LHCN-M2 (cell line): Measurements from ENCODE around the gene ZNF587. TPM values are rescaled to one million over a fixed set of nuclear protein-coding genes. Genes with fewer than 3 reads are reported as not detected.
A peak's percentile ranks its signal among the peaks of the same experiment; 100 is the strongest.
"Not testable (repeated sequence)": the region's sequence is repeated elsewhere in the genome, so short reads cannot be mapped to it uniquely, and the experiment has no call there.

ENCODE experiments used
- DNase-seq: peaks from one replicate; pipeline ENCODE4 v3.0.0-alpha.2; 2012; ENCODE audit warnings: low read depth
- polyA plus RNA-seq: library from polyadenylated mRNA; unstranded; fragments of >200 nt; gene quantifications from one replicate; pipeline ENCODE4 v1.2.1, GENCODE V29; 2012; ENCODE audit warnings: missing spikeins
- total RNA-seq: library from RNA; depleted of rRNA; stranded (reverse); fragments of >200 nt; gene quantifications from 2 replicates; pipeline ENCODE4 v1.2.3, GENCODE V29; 2014; rRNA removed

ZNF587 gene
- 6.9 and 11.5 TPM in 2 replicates for total RNA-seq
- polyA plus RNA-seq, result 5.9 TPM

DNA sequence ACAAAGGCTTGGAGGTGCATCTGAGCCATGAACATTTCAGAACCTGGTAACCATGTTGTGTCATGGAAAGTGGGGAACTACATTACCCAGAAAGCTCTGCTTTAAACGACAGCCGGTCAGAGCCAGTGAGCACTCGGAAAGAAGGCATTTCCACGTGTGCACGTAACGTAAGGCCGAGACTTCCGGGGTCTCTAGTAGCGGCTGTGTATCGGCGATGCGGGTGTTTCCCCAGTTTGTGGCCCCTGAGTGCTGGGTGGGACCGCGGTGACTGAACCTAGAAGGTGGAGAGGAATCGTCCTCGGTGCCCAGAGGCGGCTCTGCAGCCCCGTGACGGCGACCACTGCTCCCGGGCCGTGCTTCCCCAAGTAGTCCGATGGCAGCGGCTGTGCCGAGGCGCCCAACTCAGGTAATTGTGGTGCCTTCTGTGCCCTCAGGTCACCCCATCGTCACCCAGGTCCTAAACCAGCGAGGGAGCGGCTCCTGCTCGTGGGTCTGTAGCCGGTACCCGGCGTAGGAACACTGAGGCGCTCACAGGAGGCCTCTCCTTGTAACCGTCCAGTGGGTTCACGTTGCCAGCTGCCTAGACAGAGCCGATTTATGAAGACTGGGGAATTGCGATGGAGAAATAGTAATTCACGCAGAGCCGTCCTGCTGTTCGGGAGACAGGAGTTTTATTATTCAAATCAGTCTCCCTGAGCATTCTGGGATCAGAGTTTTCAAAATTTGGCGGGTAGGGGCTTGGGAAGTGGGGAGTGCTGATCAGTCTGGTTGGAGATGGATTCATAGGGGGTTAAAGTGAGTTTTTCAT is at the start of gene ZNF587:
TSS of gene ZNF587 (plus strand) at position 194 of the 808 bp plus-strand sequence. CDS start at position 374, 180 bp downstream.
- DNase-seq, result peak; percentile 85

DNA sequence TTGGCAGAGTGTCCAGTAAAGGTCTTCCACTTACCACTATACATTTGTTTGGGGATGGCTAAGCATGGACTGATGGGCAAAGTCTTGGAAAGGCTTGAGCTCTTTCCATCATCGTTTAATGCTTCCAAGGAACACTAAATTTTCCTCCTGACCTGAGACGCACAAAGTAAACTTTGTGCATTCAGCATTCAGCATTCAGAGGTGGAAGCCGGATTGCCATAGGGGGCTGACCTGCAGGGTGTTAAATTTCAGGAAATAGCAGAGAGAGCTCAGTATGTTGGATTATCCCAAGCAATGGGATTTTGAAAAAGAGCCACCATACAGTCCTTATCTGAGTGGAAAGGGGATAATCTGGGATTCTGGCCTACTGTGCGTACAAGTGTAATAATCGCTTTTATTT is 49.0 kb upstream of the ZNF587 start:
- DNase-seq, result no peak

DNA sequence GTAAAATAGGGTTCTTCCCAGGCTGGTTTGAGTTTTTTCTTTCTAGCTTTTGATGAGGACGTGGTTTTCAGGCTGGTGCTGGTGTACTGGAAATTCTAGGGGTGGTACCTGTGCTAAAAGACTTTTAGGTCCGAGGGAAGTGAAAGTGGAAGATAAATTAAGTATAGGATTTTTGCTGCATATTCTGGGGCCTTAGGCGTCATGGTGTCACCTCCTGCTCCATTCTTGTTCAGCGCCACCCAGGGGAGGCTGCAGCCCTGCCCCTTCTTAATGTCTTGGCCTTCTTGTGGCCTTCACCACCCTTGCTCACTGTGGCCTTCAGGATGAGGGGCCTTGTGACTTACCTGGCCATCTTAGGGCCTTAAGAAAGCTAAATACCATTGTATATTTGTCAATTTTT is 47.4 kb upstream of the ZNF587 start:
- DNase-seq, result no peak

DNA sequence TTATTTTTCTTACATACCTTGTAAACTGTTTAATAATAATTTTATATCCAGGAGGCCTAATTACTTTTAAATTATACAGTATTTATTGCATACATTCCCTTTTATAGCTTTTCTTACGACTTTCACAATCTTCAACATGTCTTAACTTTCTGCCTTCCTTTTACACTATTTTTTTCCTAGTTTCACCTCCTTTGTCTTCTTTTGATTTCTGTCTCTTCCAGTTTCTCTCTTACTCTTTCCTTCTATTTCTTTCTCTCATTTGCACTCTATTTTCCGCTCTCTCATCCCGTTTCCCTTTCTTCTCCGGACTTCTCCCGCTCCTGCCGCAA is 46.4 kb upstream of the ZNF587 start:
- DNase-seq, result no peak

DNA sequence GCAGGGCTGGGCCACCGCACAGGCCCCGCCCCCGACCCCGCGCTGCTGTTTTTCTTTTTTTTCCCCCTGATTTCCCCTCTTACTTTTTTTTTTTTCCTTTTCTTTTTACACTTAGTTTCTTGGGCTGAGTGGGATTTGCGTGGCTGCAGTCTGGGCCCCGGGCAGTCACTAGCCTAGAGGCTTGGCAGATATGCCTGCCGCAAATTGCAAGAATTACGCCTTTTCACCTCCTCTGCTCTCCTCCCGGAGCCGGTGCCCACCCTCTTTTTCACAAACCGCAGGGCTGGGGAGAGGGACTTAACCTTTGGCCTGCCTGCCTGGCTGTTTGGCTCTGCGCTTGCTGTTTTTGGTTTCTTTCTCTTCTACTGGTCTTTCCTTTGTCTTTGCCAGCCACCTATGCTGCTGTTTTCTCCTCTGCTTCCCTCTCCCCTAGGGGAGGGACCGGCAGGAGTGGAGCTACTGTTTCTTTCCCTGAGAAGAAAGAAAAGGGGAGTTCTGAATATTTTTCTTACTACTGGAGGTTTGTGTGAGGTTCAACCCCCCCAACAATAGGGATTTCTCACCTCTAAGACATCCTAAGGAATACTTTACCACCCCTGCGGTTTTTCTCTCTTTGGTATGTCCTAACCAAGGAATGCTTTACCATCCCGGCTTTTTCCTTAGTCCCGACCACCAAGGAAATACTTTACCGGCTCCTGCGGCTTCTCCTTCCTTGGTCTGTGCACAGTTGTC is 45.9 kb upstream of the ZNF587 start:
- peak; percentile 88 for DNase-seq

DNA sequence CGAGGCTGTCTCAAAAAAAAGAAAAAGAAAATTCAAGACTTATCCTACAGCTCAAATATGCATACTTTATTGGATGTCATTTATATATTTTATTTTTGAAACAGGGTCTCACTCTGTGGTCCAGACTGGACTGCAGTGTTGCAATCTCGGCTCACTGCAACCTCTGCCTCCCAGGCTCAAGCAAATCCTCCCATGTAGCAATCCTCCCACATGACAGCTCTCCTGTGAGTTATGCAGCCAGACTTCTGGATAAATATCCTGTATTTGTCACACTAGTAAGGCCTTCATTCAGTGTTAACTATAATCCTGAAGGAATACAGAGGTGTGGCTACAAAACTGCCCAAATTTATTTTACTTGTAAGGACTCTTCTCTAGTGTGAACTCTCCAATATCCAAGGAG is 42.1 kb upstream of the ZNF587 start:
- no peak for DNase-seq

DNA sequence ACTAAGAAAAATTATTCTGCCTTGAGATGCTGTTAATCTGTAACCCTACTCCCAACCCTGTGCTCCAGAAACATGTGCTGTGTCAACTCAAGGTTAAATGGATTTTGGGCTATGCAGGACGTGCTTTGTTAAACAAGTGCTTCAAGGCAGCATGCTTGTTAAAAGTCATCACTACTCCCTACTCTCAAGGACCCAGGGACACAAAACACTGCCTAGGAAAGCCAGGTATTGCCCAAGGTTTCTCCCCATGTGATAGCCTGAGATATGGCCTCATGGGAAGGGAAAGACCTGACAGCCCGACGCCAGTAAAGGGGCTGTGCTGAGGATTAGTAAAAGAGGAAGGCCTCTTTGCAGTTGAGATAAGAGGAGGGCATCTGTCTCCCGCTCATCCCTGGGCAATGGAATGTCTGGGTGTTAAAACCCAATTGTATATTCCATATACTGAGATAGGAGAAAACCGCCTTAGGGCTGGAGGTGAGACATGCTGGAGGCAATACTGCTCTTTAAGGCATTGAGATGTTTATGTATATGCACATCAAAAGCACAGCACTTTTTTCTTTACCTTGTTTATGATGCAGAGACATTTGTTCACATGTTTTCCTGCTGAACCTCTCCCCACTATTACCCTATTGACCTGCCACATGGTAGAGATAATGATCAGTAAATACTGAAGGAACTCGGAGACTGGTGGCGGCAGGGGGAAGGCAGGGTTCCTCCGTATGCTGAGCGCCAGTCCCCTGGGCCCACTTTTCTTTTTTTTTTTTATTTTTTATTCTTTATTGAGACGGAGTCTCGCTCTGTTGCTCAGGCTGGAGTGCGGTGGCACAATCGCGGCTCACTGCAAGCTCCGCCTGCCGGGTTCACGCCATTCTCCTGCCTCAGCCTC is 39.0 kb upstream of the ZNF587 start:
- DNase-seq, result not testable (repeated sequence)

DNA sequence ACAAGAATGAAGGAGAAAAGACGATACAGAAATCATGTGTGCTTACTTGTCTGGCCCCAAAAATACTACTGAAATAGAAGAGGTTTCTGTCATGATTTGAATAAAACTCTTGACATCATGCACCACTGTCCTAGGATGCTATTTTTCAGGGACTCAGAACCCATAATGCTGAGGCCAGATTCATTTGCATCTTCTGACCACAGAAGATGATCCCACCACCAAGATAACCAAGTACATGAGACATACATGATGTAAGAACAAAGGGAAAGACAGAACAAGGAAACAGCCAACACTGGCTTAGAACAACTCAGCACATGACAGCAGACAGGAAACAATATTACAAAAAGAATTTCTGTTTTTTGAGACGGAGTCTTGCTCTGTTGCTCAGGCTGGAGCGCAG is 37.4 kb upstream of the ZNF587 start:
- no peak for DNase-seq

DNA sequence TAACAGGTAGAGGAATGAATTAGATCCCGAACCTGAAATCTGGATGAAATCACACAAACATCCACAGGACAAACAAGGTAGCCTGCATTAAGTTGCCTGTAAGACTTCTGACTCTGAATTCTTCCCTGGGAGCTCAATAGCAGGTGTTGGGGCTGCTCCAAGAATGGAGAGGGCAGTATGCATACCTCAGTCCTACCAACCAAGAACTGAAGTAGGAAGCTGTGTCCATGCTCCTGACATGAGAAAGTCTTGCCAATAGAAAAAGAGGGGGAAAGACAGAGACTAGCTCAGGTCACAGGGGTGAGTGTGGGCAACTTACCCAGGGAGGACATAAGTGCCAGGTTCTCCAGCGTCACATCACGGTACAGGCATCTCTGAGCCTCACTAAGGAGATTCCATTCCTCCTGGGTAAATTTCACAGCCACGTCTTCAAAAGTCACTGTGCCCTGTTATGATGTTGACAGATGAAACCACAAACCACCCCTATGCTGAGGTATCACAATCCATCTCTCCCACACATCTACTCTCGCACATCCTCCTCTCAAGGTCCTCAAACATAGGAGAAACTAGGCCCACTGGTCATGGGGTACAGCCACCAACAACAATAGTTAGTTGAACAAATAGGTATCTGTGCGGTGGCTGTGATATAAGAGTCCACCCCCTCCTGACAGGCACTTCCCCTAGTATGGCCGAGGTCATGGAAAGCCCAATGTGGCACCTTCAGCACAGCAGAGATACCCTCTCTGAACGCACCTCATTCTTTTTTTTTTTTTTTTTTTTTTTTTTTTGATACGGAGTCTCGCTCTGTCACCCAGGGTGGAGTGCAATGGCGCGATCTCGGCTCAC is 36.5 kb upstream of the ZNF587 start:
- DNase-seq, result not testable (repeated sequence)

DNA sequence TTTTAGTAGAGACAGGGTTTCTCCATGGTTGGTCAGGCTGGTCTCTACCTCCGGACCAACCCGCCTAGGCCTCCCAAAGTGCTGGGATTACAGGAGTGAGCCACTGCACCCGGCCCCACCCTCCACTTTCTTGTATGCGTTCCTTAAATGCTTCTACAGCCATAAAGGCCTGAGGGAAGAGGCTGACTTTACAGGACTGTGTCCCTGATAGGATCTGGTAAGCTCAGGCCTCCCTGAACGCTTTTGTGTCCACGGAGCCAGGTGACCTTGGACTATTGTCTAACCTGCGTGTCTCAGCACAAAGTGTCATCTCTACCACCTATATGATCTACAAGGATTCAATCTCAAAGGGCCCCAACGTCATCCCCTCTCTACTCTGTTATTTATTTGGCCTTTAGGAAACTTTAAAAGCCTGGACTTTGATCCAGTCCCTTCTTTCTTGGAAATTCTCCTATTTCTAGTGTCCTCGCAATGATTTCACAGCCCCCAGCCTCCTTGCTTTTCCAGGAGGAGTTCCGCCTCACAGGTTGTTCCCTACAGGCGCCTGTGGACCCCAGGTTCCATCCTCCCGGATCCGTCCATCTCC is 35.6 kb upstream of the ZNF587 start:
- no peak for DNase-seq

DNA sequence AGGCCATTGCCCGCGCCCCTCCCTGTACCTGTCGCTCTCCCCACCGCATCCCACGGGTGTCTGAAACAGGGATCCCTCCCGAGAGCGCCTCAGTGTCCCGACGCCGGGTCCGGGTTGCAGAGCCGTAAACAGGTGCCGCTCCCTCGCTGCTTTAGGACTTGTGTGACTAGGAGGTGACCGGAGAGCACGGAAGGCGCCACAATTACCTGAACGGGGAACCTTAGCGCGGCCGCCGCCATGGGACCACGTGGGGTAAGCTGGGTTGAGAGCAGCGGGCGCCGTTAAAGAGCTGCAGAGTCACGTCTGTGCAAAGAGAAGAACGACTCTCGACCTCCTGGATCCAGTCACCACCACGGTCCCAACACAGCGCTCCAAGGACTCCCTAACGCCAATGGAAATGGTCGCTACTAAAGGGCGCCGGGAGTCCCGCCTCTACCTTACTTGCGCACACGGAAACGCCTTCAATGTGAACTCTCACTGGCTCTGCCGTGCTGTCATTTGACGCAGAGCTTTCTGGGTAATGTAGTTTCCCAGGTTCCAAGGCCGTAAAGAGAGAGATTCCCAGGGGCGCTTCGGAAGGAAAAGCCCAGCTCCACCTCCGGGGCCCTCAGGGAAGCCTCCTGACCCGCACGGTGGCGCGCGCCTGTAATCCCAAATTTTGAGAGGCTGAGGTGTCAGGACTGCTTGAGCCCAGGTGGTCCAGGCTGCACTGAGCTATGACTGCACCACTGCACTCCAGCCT is 35.0 kb upstream of the ZNF587 start, which contains the start of gene ZNF552:
TSS of gene ZNF552 (minus strand) at position 409 of the 742 bp plus-strand sequence. CDS start at position 239, 170 bp downstream.
- DNase-seq, result peak; percentile 88

DNA sequence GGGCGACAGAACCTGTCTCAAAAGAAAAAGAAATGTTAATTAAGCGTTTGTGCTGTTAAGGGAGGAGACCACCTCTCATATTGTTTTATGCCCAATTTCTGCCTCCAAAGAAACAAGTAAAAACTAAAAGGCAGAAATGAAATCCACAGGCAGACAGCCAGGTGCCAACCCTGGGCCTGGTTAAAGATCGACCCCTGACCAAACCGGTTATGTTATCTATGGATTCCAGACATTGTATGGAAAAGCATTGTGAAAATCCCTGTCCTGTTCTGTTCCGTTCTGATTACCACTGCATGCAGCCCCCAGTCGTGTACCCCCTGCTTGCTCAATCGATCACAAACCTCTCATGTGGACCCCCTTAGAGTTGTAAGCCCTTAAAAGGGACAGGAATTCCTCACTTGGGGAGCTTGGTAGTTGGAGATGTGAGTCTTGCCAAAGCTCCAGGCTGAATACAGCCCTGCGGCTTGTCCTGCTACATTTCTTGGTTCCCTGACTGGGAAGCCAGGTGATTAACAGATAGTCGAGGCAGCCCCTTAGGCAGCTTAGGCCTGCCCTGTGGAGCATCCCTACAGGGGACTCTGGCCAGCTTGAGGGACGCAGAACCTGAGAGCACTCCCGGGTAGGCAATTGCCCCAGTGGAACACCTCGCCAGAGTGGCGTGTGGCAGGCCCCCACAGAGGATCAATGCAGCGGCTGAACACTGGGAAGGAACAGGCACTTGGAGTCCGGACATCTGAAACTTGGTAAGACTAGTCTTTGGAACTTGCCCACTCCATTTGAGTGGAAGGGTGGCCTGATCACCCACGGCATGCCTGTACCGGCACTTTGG is 34.2 kb upstream of the ZNF587 start:
- DNase-seq, result no peak

DNA sequence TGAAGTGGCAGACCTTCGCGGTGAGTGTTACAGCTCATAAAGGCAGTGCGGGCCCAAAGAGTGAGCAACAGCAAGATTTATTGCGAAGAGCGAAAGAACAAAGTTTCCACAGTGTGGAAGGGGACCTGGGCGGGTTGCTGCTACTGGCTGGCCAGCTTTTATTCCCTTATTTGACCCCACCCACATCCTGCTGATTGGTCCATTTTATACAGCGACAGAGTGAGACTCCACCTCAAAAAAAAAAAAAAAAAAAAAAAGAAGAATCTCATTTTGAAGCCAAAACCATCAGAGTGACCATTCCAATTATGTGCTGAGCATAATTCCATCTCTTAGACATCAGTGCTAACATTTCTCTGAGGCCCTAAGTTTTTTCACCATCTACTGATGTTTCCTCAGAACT is 33.0 kb upstream of the ZNF587 start:
- no peak for DNase-seq

DNA sequence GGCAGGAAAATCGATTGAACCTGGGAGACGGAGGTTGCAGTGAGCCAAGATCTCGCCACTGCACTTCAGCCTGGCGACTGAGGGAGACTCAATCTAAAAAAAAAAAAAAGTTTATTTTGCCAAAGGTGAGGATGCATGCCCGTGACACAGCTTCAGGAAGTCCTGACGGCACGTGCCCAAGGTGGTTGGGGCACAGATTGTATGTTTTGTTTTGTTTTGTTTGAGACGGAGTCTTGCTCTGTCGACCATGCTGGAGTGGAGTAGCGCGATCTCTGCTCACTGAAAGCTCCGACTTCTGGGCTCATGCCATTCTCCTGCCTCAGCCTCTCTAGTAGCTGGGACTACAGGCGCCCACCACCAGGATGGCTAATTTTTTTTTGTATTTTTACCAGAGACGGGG is 31.7 kb upstream of the ZNF587 start:
- no peak for DNase-seq

DNA sequence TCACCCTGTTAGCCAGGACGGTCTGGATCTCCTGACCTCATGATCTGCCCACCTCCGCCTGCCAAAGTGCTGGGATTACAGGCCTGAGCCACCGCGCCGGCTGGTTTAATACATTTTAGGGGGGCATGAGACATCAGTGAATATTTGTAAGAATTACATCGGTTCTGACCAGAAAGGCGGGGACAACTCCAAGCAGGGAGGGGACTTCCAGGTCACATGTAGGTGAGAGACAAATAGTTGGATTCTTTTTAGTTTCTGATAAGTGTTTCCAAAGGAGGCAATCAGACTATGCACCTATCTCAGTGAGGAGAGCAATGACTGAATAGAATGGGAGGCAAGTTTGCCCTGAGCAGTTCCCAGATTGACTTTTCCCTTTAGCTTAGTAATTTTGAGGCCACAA is 31.3 kb upstream of the ZNF587 start:
- DNase-seq, result no peak

DNA sequence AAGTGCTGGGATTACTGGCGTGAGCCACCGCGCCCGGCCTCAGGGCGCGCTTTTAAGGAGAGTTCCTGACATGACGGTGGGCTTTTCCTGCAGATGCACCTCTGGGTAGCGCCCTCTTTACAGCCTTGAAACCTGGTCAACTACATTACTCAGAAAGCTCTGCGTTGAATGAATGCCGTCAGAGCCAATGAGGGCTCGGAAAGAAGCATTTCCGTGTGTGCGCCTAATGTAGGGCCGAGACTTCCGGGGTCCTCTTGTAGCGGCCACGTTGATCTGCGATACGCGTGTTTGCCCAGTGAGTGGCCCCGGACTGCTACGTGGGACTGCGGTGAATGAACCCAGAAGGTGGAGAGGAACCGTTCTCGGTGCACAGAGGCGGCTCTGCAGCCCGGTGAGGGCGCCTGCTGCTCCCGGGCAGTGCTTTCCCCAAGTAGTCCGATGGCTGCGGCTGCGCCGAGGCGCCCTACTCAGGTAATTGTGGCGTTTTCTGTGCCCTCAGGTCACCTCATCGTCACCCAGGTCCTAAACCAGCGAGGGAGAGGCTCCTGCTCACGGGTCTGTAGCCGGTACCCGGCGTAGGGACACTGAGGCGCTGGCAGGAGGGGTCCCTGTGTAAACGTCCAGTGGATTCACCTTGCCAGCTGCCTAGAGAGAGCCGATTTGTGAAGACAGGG is 30.0 kb upstream of the ZNF587 start:
- DNase-seq, result peak; percentile 92

DNA sequence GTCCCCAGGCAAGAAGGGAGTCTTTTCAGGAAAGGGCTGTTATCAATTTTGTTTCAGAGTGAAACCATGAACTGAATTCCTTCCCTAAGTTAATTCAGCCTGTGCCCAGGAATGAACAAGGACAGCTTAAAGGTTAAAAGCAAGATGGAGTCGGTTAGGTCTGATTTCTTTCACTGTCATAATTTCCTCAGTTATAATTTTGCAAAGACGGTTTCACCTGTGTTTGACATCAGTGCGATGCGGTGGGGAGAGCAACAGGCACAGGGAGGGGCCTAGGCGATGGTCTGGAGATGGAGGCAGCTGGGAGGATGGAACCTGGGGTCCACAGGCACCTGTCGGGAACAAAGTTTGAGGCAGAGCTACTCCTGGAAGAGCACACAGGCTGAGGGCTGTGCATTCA is 29.1 kb upstream of the ZNF587 start:
- no peak for DNase-seq

DNA sequence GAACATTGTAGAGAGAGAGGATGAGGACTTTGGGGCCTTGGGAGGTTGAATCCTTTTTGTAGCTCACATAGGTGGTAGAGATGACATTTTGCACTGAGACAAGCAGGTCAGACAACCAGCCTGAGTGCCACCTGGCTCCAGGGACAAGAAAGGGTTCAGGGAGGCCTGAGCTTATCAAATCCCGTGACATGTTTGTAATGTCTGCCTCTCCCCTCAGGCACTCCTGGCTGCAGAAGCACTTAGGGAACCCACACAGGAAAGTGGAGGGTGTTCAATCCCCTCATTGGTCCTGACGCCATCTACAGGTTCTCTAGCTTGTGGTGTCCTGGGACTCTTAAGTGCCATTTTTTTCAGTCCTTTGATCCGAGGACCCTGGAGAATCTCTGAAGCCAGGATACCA is 28.6 kb upstream of the ZNF587 start:
- not testable (repeated sequence) for DNase-seq
